Measurements from ENCODE around the gene HSPA1A. TPM values are rescaled to one million over a fixed set of nuclear protein-coding genes. Genes with fewer than 3 reads are reported as not detected.

HSPA1A gene
- total and polyA plus RNA-seq, 9 of the 15 experiments (the other 6 are each of a cell fraction or from before 2014, with no cell fraction given): 2.2 to 273 (median 107) TPM

DNA sequence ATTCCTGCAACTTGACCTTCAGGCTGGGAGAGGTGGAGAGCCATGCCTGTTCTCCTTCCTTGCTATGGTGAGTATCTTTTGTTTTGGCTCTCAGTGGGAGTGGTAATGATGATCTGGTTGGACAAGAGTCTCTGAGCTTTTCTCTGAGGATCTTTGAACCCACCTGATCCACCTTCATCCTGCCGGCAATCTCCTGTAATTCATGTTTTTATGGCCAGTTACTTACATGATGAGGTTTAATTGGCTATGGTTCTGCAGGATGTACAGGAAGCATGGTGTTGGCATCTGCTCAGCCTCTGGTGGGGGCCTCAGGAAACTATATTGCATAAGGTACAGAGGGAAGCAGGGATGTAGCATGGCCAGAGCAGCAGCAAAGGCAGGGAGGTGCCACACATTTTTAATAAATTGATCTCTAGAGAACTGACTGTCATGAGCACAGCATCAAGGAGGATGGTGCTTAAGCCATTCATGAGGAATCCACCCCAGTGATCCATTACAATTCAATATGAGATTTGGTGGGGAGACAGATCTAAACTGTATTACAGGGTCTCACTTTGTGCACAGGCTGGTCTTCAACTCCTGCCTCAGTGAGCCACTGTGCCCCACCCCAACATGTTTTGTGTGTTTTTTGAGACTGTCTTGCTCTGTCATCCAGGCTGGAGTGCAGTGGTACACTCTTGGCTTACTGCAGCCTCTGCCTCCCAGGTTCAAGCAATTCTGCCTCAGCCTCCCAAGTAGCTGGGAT, 22.2 kb downstream of the HSPA1A start (continued):
- TF ChIP-seq, protein P1, sequence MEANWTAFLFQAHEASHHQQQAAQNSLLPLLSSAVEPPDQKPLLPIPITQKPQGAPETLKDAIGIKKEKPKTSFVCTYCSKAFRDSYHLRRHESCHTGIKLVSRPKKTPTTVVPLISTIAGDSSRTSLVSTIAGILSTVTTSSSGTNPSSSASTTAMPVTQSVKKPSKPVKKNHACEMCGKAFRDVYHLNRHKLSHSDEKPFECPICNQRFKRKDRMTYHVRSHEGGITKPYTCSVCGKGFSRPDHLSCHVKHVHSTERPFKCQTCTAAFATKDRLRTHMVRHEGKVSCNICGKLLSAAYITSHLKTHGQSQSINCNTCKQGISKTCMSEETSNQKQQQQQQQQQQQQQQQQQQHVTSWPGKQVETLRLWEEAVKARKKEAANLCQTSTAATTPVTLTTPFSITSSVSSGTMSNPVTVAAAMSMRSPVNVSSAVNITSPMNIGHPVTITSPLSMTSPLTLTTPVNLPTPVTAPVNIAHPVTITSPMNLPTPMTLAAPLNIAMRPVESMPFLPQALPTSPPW (CRISPR knock-in tag; IDR thresholded peaks at IDR 0.05): no peak
- TF ChIP-seq CXXC5 (CRISPR knock-in tag; IDR thresholded peaks at IDR 0.05) (no peak), SREBF2 (CRISPR knock-in tag; IDR thresholded peaks at IDR 0.05) (0 out of 2 replicates have a peak, but pooled peaks have one; percentile 93), NR3C1 (CRISPR knock-in tag; IDR thresholded peaks at IDR 0.05) (no peak), ZNF507 (tag; conservative IDR thresholded peaks at IDR 0.05) (no peak), ZNF717 (CRISPR knock-in tag; IDR thresholded peaks at IDR 0.05) (0 out of 2 replicates have a peak, but pooled peaks have one; percentile 24), MCM3 (IDR thresholded peaks at IDR 0.05) (no peak), FOS (IDR thresholded peaks at IDR 0.05; ENCODE audit: extremely low read depth, insufficient read length) (no peak), MED1 (CRISPR knock-in tag; IDR thresholded peaks at IDR 0.05; ENCODE audit: borderline replicate concordance) (0 out of 2 replicates have a peak, but pooled peaks have one; percentile 57), LCOR (CRISPR knock-in tag; IDR thresholded peaks at IDR 0.05) (peak; percentile 63; the same call in 1 of the 2 replicates), ZNF395 (CRISPR knock-in tag; IDR thresholded peaks at IDR 0.05) (no peak), TAF9B (IDR thresholded peaks at IDR 0.05; ENCODE audit: partially characterized antibody) (no peak), CHCHD3 (CRISPR knock-in tag; IDR thresholded peaks at IDR 0.05) (no peak), ZNF354B (CRISPR knock-in tag; IDR thresholded peaks at IDR 0.05) (no peak), ARNT (IDR thresholded peaks at IDR 0.05) (no peak), CEBPG (CRISPR knock-in tag; IDR thresholded peaks at IDR 0.05) (peak; percentile 51), CEBPG (tag; conservative IDR thresholded peaks at IDR 0.05 in 1 of 2, IDR thresholded peaks at IDR 0.05 in 1 of 2) (no peak), RBM34 (IDR thresholded peaks at IDR 0.05; ENCODE audit: borderline replicate concordance, insufficient read depth, low read length) (no peak), ZBTB5 (IDR thresholded peaks at IDR 0.05) (no peak)
- TF ChIP-seq, protein P2, sequence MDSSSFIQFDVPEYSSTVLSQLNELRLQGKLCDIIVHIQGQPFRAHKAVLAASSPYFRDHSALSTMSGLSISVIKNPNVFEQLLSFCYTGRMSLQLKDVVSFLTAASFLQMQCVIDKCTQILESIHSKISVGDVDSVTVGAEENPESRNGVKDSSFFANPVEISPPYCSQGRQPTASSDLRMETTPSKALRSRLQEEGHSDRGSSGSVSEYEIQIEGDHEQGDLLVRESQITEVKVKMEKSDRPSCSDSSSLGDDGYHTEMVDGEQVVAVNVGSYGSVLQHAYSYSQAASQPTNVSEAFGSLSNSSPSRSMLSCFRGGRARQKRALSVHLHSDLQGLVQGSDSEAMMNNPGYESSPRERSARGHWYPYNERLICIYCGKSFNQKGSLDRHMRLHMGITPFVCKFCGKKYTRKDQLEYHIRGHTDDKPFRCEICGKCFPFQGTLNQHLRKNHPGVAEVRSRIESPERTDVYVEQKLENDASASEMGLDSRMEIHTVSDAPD (CRISPR knock-in tag; IDR thresholded peaks at IDR 0.05): no peak
- TF ChIP-seq, protein P3, sequence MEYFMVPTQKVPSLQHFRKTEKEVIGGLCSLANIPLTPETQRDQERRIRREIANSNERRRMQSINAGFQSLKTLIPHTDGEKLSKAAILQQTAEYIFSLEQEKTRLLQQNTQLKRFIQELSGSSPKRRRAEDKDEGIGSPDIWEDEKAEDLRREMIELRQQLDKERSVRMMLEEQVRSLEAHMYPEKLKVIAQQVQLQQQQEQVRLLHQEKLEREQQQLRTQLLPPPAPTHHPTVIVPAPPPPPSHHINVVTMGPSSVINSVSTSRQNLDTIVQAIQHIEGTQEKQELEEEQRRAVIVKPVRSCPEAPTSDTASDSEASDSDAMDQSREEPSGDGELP (CRISPR knock-in tag; IDR thresholded peaks at IDR 0.05; ENCODE audit: borderline replicate concordance): peak; percentile 32; the same call in 1 of the 2 replicates
